Measurements from ENCODE around the gene KRT10.
"Not testable (repeated sequence)": the region's sequence is repeated elsewhere in the genome, so short reads cannot be mapped to it uniquely, and the experiment has no call there.

The KRT10 gene

DNA sequence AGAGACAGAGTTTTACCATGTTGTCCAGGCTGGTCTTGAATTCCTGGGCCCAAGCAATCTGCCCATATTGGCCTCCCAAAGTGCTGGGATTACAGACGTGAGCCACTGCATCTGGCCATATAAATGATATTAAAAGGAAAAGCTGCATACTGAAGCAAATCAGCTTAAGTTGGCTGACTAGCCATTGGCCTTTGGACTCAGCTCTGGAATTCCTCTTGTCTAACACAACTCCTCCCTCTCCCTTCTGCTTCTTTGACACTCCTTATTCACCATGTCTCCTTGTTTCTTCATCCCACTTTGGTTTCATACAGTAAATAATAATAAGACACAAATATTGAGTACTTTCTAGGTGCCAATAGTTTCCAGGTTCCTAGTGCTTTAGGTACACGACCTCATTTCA, 37.1 kb upstream of the KRT10 start:
- TF ChIP-seq, protein P1, sequence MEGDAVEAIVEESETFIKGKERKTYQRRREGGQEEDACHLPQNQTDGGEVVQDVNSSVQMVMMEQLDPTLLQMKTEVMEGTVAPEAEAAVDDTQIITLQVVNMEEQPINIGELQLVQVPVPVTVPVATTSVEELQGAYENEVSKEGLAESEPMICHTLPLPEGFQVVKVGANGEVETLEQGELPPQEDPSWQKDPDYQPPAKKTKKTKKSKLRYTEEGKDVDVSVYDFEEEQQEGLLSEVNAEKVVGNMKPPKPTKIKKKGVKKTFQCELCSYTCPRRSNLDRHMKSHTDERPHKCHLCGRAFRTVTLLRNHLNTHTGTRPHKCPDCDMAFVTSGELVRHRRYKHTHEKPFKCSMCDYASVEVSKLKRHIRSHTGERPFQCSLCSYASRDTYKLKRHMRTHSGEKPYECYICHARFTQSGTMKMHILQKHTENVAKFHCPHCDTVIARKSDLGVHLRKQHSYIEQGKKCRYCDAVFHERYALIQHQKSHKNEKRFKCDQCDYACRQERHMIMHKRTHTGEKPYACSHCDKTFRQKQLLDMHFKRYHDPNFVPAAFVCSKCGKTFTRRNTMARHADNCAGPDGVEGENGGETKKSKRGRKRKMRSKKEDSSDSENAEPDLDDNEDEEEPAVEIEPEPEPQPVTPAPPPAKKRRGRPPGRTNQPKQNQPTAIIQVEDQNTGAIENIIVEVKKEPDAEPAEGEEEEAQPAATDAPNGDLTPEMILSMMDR (IDR thresholded peaks at IDR 0.05; ENCODE audit: extremely low read depth, missing control alignments), result no peak
- no peak for DNase-seq (ENCODE audit: low spot score)

DNA sequence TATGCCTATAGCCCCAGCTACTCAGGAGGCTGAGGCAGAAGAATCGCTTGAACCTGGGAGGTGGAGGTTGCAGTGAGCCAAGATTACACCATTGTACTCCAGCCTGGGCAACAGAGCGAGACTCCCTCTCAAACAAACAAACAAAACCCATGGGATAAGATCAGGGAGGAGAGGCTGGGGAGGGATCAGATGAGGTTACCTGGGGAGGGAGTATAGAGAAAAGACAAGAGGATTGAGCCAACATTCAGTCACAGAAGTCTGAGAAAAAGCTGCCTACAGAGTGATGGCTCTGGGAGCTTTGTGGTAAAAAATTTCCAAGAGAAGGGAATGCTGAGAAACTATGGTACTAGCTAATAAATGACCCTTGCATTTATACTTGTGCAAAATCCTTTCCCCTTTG, 36.3 kb upstream of the KRT10 start:
- not testable (repeated sequence) for DNase-seq (ENCODE audit: low spot score)

DNA sequence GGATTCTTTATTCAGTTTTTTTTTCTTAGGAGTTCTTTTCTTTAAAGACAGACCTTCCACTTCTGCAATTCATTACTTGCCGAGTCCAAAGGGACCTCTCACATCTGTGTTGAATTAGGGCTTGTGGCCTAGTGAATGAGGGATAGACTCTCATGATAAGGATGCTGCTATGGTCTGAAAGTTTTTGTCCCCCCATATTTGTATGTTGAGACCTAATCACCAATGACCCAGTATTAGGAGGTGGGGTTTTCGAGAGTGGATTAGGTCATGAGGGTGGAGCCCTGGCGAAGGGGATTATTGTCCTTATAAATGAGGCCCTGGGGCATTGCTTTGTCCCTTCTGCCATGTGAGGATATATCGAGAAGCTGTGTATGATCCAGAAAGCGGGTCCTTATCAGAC, 35.1 kb upstream of the KRT10 start:
- TF ChIP-seq, protein P1 (IDR thresholded peaks at IDR 0.05; ENCODE audit: extremely low read depth, missing control alignments), result no peak
- DNase-seq (ENCODE audit: low spot score), result no peak

DNA sequence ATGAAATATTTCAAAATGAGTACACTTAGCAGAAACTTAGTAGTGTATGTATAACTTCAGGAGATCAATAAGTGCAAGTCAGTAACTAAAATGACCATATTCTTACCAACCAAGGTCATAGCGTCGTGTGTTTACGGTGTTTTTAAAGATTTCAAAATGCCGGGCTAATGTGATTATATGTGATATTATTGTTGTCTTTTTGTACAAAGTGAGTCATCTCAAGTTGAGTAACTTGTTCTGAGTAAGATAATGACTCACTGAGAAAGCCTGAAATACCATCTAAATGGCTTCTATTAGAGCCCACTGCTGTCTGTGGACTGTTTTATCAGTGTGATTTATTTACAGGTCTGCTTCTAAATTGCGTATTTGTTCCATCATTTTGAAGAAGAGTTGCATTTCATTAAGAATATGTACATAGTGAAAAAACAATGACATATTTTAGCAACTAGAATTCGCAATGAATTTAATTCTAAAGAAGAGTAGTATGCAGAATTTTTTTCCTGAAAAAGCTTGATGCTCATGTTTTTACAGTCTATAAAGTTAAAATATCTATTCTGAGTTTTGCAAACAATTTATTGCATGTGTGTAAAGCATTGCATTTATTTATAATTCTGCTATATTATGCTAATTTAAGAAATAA, 31.9 kb upstream of the KRT10 start:
- TF ChIP-seq, protein P1 (IDR thresholded peaks at IDR 0.05; ENCODE audit: extremely low read depth, missing control alignments), result no peak
- DNase-seq (ENCODE audit: low spot score), result no peak

DNA sequence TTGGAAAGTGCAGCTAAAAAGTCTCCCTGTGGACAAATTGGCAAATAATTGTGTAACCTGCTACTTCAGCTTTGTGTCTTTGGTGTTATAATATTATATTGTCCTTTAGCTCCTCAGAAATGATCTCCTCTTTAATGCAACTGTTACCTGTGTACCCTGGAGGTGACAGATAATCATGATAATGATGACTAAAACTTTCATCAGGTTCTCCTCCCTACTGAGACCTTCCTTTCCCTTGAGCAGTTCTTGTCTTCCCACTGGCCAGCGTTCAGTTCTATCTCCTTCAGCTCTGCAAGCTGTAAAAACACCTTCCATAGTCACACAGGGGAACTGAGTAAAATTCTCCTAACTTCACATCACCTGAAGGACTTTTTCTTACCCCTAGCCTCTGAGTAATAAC, 29.9 kb upstream of the KRT10 start:
- no peak for DNase-seq (ENCODE audit: low spot score)
- TF ChIP-seq, protein P1 (IDR thresholded peaks at IDR 0.05; ENCODE audit: extremely low read depth, missing control alignments), result no peak

DNA sequence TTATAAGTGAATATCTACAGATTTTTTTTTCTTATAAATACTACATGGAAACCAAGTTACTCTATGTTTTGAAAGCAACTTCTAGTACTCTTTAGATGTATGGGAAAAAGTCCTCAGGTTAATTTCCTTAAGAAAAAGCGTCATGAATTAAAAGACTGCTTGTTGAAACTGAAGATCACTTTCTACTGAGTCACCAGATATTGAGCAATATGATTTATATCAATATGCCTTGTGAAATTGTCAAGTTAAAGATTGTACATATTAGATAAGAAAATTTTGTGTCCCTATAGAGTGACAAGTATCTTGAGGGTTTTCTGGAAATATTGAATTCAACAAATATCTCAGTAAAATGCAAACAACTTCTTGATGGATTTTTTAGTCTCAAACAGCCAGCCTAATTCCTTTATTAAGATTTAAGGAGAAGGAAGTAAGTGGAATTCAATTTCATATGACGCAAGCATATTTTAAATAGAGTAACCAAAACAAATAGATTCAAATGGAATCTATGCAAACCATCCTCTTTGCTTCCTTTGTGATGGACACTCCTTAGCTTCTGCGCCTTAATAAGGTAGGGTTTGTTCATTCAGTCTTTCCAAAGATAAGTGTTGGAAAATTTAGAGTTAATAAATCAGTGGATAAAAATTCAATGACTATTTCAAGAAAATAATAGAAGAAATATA, 28.0 kb upstream of the KRT10 start:
- DNase-seq (ENCODE audit: low spot score), result no peak
- TF ChIP-seq, protein P1 (IDR thresholded peaks at IDR 0.05; ENCODE audit: extremely low read depth, missing control alignments), result no peak

DNA sequence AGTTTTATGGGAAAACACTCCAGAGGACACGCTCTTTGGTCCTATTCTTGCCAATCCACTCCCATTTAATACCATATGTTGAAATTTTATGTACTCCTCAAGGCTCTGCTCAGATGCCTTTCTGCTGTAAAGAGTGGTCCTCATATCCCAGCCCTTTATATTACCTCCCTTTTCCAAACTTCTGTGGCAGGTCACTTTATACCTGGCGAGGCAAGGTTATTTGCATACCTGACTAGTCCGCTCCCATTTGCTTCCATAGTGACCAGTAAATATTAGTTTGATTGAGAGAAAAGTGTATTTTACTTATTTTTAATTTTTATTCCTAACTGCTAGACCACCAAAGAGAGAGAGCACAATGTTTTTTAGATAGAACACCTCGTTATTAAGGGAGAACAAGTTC, 27.3 kb upstream of the KRT10 start:
- no peak for DNase-seq (ENCODE audit: low spot score)
- TF ChIP-seq, protein P1 (IDR thresholded peaks at IDR 0.05; ENCODE audit: extremely low read depth, missing control alignments), result no peak

All from GM20000 (cell line).